ENCODE data around the gene PPP6R2.

GRCh38 chr22:50315289-50316113 lies 27.6 kb upstream of the PPP6R2 start:
- TF ChIP-seq POLR2A (IDR thresholded peaks at IDR 0.05; ENCODE audit: low read depth, low read length) (no peak), POU2F2 (IDR thresholded peaks at IDR 0.05; ENCODE audit: low read depth, low read length) (no peak)

All from GM12891 (cell line).